NB4 (cell line): ENCODE results near the gene CUL2.

Experiments
- POLR2A ChIP-seq: IDR thresholded peaks from 2 replicates; pipeline ENCODE4 v1.6.1; 2011; ENCODE audit warnings: mild to moderate bottlenecking; ENCODE audit not compliant: insufficient read length; ENCODE audit errors: extremely low read depth
- TF ChIP-seq, protein P1 (sequence below): IDR thresholded peaks from one replicate; pipeline ENCODE4 v1.5.1; 2012; ENCODE audit warnings: low read depth, low read length

- TF ChIP-seq, protein P1, sequence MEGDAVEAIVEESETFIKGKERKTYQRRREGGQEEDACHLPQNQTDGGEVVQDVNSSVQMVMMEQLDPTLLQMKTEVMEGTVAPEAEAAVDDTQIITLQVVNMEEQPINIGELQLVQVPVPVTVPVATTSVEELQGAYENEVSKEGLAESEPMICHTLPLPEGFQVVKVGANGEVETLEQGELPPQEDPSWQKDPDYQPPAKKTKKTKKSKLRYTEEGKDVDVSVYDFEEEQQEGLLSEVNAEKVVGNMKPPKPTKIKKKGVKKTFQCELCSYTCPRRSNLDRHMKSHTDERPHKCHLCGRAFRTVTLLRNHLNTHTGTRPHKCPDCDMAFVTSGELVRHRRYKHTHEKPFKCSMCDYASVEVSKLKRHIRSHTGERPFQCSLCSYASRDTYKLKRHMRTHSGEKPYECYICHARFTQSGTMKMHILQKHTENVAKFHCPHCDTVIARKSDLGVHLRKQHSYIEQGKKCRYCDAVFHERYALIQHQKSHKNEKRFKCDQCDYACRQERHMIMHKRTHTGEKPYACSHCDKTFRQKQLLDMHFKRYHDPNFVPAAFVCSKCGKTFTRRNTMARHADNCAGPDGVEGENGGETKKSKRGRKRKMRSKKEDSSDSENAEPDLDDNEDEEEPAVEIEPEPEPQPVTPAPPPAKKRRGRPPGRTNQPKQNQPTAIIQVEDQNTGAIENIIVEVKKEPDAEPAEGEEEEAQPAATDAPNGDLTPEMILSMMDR: no peak
- TF ChIP-seq POLR2A: no peak
These were observed 121.0 kb downstream of the CUL2 start for GRCh38 chr10:34969171-34969570.
